Left ventricle myocardium inferior (tissue), 1 donor: Measurements from ENCODE around the gene CAPN8. TPM values are rescaled to one million over a fixed set of nuclear protein-coding genes. Genes with fewer than 3 reads are reported as not detected.

Experiments used
- DNase-seq: peaks from one replicate; pipeline ENCODE4 v3.0.0-alpha.2; 2020
- H3K27ac ChIP-seq: fragments of 200-600 bp; replicated peaks from 2 replicates; pipeline ENCODE4 v1.8.0; 2021
- H3K27me3 ChIP-seq: fragments of 200-600 bp; 2 replicates; pipeline ENCODE4 v1.8.0; 2021; ENCODE audit warnings: low read depth
- H3K36me3 ChIP-seq: fragments of 200-600 bp; 2 replicates; pipeline ENCODE4 v1.8.0; 2021
- H3K4me1 ChIP-seq: fragments of 200-600 bp; 2 replicates; pipeline ENCODE4 v1.8.0; 2021
- H3K4me3 ChIP-seq: fragments of 200-600 bp; 2 replicates; pipeline ENCODE4 v1.8.0; 2021; ENCODE audit warnings: mild to moderate bottlenecking, moderate library complexity
- H3K9me3 ChIP-seq: fragments of 200-600 bp; replicated peaks from 2 replicates; pipeline ENCODE4 v1.8.0; 2021
- intact Hi-C: fragments of 100-400 bp; cut with micrococcal nuclease; formaldehyde crosslinking; loops from one replicate; pipeline ENCODE4 v1.11.0; 2022
- total RNA-seq: library from RNA; stranded (reverse); fragmentation: NEBNext Ultra II Directional; extraction: Animal tissue kit (Norgen Biotek cat#: 25700); gene quantifications from one replicate; pipeline ENCODE4 v1.2.1, GENCODE V29; 2021
- TF ChIP-seq, protein P1 (sequence below): fragments of 200-600 bp; IDR thresholded peaks from 2 replicates; pipeline ENCODE4 v1.8.0; 2021; ENCODE audit warnings: antibody characterized with exemption, mild to moderate bottlenecking, borderline replicate concordance
- donor health status: DM: no; HTN: yes; CAD: no; lungs with severe emphysema.

CAPN8 gene
- total RNA-seq, 1 donor from 2014 or later: not detected

DNA sequence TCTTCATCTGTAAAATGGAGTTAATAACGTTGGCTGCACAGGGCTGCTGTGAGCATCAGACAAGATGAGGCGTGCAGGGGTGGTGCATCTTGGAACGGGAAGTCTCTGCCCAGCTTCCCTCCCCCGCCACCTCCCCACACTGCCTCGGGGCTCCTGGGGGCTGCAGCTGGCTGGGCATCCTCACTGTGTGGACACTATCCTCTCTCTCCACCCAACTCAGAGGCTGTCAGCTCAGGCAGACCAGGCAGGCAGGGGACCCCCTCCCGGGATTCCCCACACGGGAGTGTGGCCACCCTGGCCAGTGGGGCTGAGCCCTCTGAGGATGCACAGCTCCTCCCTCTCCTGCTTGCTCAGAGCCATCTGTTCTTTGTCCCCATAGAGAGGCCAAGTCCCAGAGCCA lies 149.6 kb downstream of the CAPN8 start:
- TF ChIP-seq, protein P1, sequence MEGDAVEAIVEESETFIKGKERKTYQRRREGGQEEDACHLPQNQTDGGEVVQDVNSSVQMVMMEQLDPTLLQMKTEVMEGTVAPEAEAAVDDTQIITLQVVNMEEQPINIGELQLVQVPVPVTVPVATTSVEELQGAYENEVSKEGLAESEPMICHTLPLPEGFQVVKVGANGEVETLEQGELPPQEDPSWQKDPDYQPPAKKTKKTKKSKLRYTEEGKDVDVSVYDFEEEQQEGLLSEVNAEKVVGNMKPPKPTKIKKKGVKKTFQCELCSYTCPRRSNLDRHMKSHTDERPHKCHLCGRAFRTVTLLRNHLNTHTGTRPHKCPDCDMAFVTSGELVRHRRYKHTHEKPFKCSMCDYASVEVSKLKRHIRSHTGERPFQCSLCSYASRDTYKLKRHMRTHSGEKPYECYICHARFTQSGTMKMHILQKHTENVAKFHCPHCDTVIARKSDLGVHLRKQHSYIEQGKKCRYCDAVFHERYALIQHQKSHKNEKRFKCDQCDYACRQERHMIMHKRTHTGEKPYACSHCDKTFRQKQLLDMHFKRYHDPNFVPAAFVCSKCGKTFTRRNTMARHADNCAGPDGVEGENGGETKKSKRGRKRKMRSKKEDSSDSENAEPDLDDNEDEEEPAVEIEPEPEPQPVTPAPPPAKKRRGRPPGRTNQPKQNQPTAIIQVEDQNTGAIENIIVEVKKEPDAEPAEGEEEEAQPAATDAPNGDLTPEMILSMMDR: no peak
- intact Hi-C loops: no loop called here
- Histone ChIP-seq H3K4me3 (no peak overlapping the region), H3K27me3 (peaks cover 49% of the 10 kb centered on the region), H3K4me1 (no peaks in the 10 kb centered on the region), H3K27ac (no peak overlapping the region), H3K9me3 (peaks cover under 1% of the 10 kb centered on the region), H3K36me3 (no peaks in the 10 kb centered on the region)
- no peak for DNase-seq

DNA sequence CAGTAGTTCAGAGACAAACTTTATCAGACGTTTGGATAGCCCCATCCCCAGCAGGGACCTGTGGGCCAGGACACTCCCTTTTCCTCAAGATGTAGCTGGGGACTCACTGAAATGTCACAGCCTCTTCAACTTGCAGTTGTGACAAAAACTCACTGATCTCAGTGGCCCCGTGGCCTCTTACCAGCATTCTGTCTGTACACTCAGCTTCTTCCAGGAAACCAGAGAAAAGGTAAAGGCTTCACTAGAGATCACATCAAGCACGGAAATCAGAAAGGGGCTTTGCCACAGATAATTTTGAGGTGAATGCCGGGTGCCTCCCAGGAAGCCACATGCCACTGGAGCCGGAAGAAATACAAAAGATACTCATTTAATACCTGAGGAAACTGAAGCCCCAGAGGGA lies 150.1 kb downstream of the CAPN8 start:
- DNase-seq: no peak
- intact Hi-C loops: no loop called here
- Histone ChIP-seq H3K27ac (no peak overlapping the region), H3K4me3 (no peak overlapping the region), H3K36me3 (no peaks in the 10 kb centered on the region), H3K9me3 (peaks cover 5% of the 10 kb centered on the region), H3K4me1 (no peaks in the 10 kb centered on the region), H3K27me3 (peaks cover 49% of the 10 kb centered on the region)
- TF ChIP-seq, protein P1: no peak

DNA sequence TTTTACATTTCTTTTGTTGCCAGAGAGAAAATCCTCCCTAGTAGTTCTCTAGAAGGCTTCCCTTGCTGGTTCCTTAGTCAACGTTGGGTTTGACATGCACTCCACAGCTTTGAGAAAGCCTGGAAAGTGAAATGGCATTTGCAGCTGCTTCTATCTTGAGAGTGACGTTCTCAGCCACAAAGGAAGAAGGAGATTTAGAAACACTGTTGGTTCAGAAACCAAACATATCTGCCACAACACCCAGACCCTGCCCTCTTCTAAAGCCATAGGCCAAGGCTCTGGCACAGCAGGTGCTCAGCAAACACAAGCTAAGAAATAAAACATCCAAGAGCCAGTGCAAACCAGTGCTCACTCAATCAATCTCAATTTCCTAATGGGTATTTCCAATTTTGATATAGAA lies 150.9 kb downstream of the CAPN8 start:
- H3K4me1 ChIP-seq: no peaks in the 10 kb centered on the region
- H3K27me3 ChIP-seq: peaks cover 50% of the 10 kb centered on the region
- DNase-seq: no peak
- no peak overlapping the region for H3K27ac ChIP-seq
- intact Hi-C loops: no loop called here
- H3K36me3 ChIP-seq: no peaks in the 10 kb centered on the region
- no peak overlapping the region for H3K4me3 ChIP-seq
- peaks cover 8% of the 10 kb centered on the region for H3K9me3 ChIP-seq
- TF ChIP-seq, protein P1: no peak

DNA sequence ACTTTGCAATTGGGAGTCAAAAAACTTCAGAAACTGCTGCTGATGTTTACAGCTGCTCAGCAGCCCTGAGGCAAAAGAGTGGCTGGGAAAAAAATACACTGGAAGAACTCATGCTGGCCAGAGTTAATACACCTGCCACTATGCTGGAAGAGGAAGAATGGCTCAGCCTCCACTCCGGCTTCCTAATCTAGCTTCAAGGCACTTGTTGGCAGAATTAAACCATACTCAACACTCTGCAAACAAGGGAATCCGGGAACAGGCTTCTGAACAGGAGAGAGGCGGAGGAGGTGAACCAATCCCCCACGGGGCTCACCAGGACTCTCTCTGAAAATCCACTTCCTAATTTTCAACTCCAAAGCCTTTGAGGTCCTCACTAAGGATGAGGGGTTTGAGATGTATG lies 152.2 kb downstream of the CAPN8 start:
- TF ChIP-seq, protein P1: no peak
- DNase-seq: no peak
- Histone ChIP-seq H3K27ac (no peak overlapping the region), H3K9me3 (peaks cover 8% of the 10 kb centered on the region), H3K27me3 (peaks cover 56% of the 10 kb centered on the region), H3K36me3 (no peaks in the 10 kb centered on the region), H3K4me1 (no peaks in the 10 kb centered on the region), H3K4me3 (no peak overlapping the region)
- intact Hi-C loops: no loop called here

DNA sequence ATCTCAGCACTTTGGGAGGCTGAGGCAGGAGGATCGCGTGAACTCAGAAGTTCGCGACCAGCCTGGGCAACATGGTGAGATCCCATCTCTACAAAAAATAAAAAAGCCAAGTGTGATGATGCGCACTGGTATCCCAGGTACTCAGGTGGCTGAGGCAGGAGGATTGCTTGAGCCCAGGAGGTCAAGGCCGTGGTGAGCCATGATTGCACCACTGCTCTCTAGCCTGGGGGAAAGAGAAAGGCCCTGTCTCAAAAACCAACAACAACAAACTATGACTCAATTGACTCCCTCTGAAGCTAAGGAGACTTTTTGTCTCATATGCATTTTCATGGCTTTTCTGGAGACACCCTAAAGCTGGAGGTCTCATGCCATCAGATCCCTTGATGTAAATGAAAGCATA lies 153.4 kb downstream of the CAPN8 start:
- intact Hi-C loops: no loop called here
- Histone ChIP-seq H3K4me3 (no peak overlapping the region), H3K27me3 (peaks cover 51% of the 10 kb centered on the region), H3K27ac (no peak overlapping the region), H3K36me3 (no peaks in the 10 kb centered on the region), H3K9me3 (peaks cover 8% of the 10 kb centered on the region), H3K4me1 (no peaks in the 10 kb centered on the region)
- TF ChIP-seq, protein P1: no peak
- no peak for DNase-seq

DNA sequence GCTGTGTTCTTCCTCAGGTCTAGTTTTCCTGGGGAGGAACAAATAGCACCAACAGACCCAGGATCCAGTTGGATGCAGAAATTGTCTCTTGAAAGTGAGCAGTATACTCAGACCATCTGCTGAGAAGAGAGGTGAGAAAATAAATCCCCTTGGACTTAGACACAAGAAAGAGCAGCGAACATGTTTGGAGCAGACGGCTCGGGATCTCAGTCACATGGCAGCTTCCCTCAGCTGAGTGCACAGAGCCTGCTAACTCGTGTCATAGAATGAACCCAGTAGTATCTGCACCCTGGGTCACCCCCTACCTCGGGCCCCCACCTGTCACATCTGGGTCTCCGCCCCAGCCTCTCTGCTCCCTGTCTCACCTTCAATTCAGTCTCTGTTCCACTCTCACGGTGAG lies 156.7 kb downstream of the CAPN8 start:
- intact Hi-C loops: no loop called here
- Histone ChIP-seq H3K4me1 (no peaks in the 10 kb centered on the region), H3K36me3 (no peaks in the 10 kb centered on the region), H3K9me3 (peaks cover 8% of the 10 kb centered on the region), H3K27ac (no peak overlapping the region), H3K4me3 (no peak overlapping the region), H3K27me3 (peaks cover 21% of the 10 kb centered on the region)
- TF ChIP-seq, protein P1: no peak
- no peak for DNase-seq
